Measurements from ENCODE around the gene EMC9.

EMC9 gene

GRCh38 chr14:24150061-24150460 lies 8.7 kb upstream of the EMC9 start:
- in situ Hi-C loops (cut with HindIII; ENCODE audit: low sequenced_read_pairs): no loop called here
- no peak for TF ChIP-seq CTCF (IDR thresholded peaks at IDR 0.05; ENCODE audit: low read depth, low read length)
- no peak for DNase-seq (ENCODE audit: low read depth, low spot score)
- no peak overlapping the region for H3K4me3 ChIP-seq (ENCODE audit: low read depth, low read length)

- no peak for TF ChIP-seq CTCF (IDR thresholded peaks at IDR 0.05; ENCODE audit: low read depth, low read length)
- in situ Hi-C loops (cut with HindIII; ENCODE audit: low sequenced_read_pairs): no loop called here
- DNase-seq (ENCODE audit: low read depth, low spot score): no peak
- H3K4me3 ChIP-seq (ENCODE audit: low read depth, low read length): no peak overlapping the region
Measured at GRCh38 chr14:24149302-24149969, 8.0 kb upstream of the EMC9 start.

GRCh38 chr14:24147761-24148428 lies 6.5 kb upstream of the EMC9 start:
- in situ Hi-C loops (cut with HindIII; ENCODE audit: low sequenced_read_pairs): no loop called here
- no peak for DNase-seq (ENCODE audit: low read depth, low spot score)
- H3K4me3 ChIP-seq (ENCODE audit: low read depth, low read length): peak overlapping the region; percentile 89
- no peak for TF ChIP-seq CTCF (IDR thresholded peaks at IDR 0.05; ENCODE audit: low read depth, low read length)

GRCh38 chr14:24146978-24147760 lies 5.8 kb upstream of the EMC9 start, which contains the start of gene RNF31:
TSS of gene RNF31 (plus strand) at chr14:24147498. CDS start at chr14:24147699, 201 bp downstream.
- peak within 1 kb of the TSS; percentile 89 for H3K4me3 ChIP-seq (ENCODE audit: low read depth, low read length)
- DNase-seq (ENCODE audit: low read depth, low spot score): peak; percentile 99
- in situ Hi-C loops (cut with HindIII; ENCODE audit: low sequenced_read_pairs): no loop called here
- TF ChIP-seq CTCF (IDR thresholded peaks at IDR 0.05; ENCODE audit: low read depth, low read length): no peak

GRCh38 chr14:24146453-24146977 lies 5.1 kb upstream of the EMC9 start, which contains the start of gene PSME2:
TSS of gene PSME2 (minus strand) at chr14:24146610. CDS start at chr14:24146581, 29 bp downstream.
- peak within 1 kb of the TSS; percentile 89 for H3K4me3 ChIP-seq (ENCODE audit: low read depth, low read length)
- in situ Hi-C loops (cut with HindIII; ENCODE audit: low sequenced_read_pairs): no loop called here
- no peak for TF ChIP-seq CTCF (IDR thresholded peaks at IDR 0.05; ENCODE audit: low read depth, low read length)
- peak; percentile 99 for DNase-seq (ENCODE audit: low read depth, low spot score)

- in situ Hi-C loops (cut with HindIII; ENCODE audit: low sequenced_read_pairs): no loop called here
- no peak for DNase-seq (ENCODE audit: low read depth, low spot score)
- H3K4me3 ChIP-seq (ENCODE audit: low read depth, low read length): peak overlapping the region; percentile 89
- no peak for TF ChIP-seq CTCF (IDR thresholded peaks at IDR 0.05; ENCODE audit: low read depth, low read length)
Measured at GRCh38 chr14:24145690-24146452, 4.5 kb upstream of the EMC9 start.
